GM18508 (cell line): ENCODE results near the gene ADAMTS2.

ENCODE experiments used
- ATAC-seq: cut with Tn5 transposase; IDR thresholded peaks from one replicate; pipeline ENCODE4 v1.9.1; 2021; ENCODE audit warnings: moderate number of reproducible peaks; ENCODE audit not compliant: insufficient read depth, unreplicated experiment

ADAMTS2 gene

GRCh38 chr5:179124273-179124852 is 220.9 kb downstream of the ADAMTS2 start:
- ATAC-seq = no peak

GRCh38 chr5:179123491-179124272 is 221.6 kb downstream of the ADAMTS2 start:
- no peak for ATAC-seq

GRCh38 chr5:179123109-179123426 is 222.2 kb downstream of the ADAMTS2 start:
- no peak for ATAC-seq

GRCh38 chr5:179122411-179123108 is 222.7 kb downstream of the ADAMTS2 start:
- no peak for ATAC-seq

- ATAC-seq = no peak
Observed at GRCh38 chr5:179121667-179122111, 223.6 kb downstream of the ADAMTS2 start.

- no peak for ATAC-seq
Observed at GRCh38 chr5:179120951-179121666, 224.2 kb downstream of the ADAMTS2 start.

GRCh38 chr5:179120421-179120861 is 224.8 kb downstream of the ADAMTS2 start:
- ATAC-seq = no peak

- no peak for ATAC-seq
Observed at GRCh38 chr5:179119415-179120170, 225.7 kb downstream of the ADAMTS2 start.

GRCh38 chr5:179118756-179119414 is 226.4 kb downstream of the ADAMTS2 start:
- ATAC-seq = no peak

GRCh38 chr5:179118338-179118737 is 226.9 kb downstream of the ADAMTS2 start:
- no peak for ATAC-seq

GRCh38 chr5:179115845-179116524 is 229.3 kb downstream of the ADAMTS2 start:
- no peak for ATAC-seq

- ATAC-seq = no peak
Observed at GRCh38 chr5:179115307-179115706, 230.0 kb downstream of the ADAMTS2 start.

GRCh38 chr5:179114756-179115155 is 230.5 kb downstream of the ADAMTS2 start:
- ATAC-seq = no peak

- ATAC-seq = no peak
Observed at GRCh38 chr5:179113945-179114641, 231.2 kb downstream of the ADAMTS2 start.

GRCh38 chr5:179113143-179113530 is 232.1 kb downstream of the ADAMTS2 start:
- no peak for ATAC-seq

GRCh38 chr5:179112469-179113142 is 232.7 kb downstream of the ADAMTS2 start:
- ATAC-seq = no peak

GRCh38 chr5:179111267-179112207 is 233.7 kb downstream of the ADAMTS2 start:
- ATAC-seq = no peak
